HepG2 (cell line): Measurements from ENCODE around the gene PHKG1. TPM values are rescaled to one million over a fixed set of nuclear protein-coding genes. Genes with fewer than 3 reads are reported as not detected.
A peak's percentile ranks its signal among the peaks of the same experiment; 100 is the strongest.

Experiments used
- AGO2 ChIP-seq: fragments of 200-400 bp; formaldehyde crosslinking; optimal IDR thresholded peaks from 2 replicates; pipeline ENCODE3; 2017; ENCODE audit warnings: mild to moderate bottlenecking, low read depth, low read length, moderate library complexity
- ARID3A ChIP-seq: IDR thresholded peaks from 2 replicates; pipeline ENCODE4 v1.6.1; 2012; ENCODE audit warnings: low read depth, low read length, improper control_type of control experiment
- ARID4A ChIP-seq: sonication (generic); formaldehyde crosslinking; IDR thresholded peaks from 2 replicates; pipeline ENCODE4 v1.5.0; 2020; ENCODE audit warnings: mild to moderate bottlenecking, missing genetic modification reagents, borderline replicate concordance
- FOXP1 ChIP-seq, 2 experiments: fragments of 450-650 bp in 1 of 2; IDR thresholded peaks; 2 replicates each; pipeline ENCODE4 v1.6.1; 2017 to 2018; ENCODE audit warnings: antibody characterized with exemption in 1 of 2
- GABPB1 ChIP-seq: IDR thresholded peaks from 2 replicates; pipeline ENCODE4 v1.6.1; 2016; ENCODE audit warnings: mild to moderate bottlenecking, missing genetic modification reagents, moderate library complexity, missing compliant biosample characterization
- HOXA5 ChIP-seq: sonication (generic); formaldehyde crosslinking; IDR thresholded peaks from 2 replicates; pipeline ENCODE4 v1.4.0; 2020; ENCODE audit warnings: missing genetic modification reagents
- MTF2 ChIP-seq: sonication (generic); formaldehyde crosslinking; IDR thresholded peaks from 2 replicates; pipeline ENCODE4 v1.5.0; 2020; ENCODE audit warnings: missing genetic modification reagents, borderline replicate concordance
- PLRG1 ChIP-seq: fragments of 450-650 bp; conservative IDR thresholded peaks from 2 replicates; pipeline ENCODE4 v1.6.1; 2016
- RARG ChIP-seq: sonication (generic); formaldehyde crosslinking; IDR thresholded peaks from 2 replicates; pipeline ENCODE4 v1.4.0; 2020; ENCODE audit warnings: low read depth, mild to moderate bottlenecking, missing genetic modification reagents
- SP140L ChIP-seq: sonication (generic); formaldehyde crosslinking; IDR thresholded peaks from 2 replicates; pipeline ENCODE4 v1.4.0; 2020; ENCODE audit warnings: missing genetic modification reagents, borderline replicate concordance
- TMF1 ChIP-seq: sonication (generic); formaldehyde crosslinking; IDR thresholded peaks from 2 replicates; pipeline ENCODE4 v1.8.1; 2022; ENCODE audit warnings: low read depth, missing genetic modification reagents
- YEATS2 ChIP-seq: sonication (generic); formaldehyde crosslinking; IDR thresholded peaks from 2 replicates; pipeline ENCODE4 v1.4.0; 2020; ENCODE audit warnings: missing genetic modification reagents, borderline replicate concordance
- ZBTB7A ChIP-seq: sonication (generic); formaldehyde crosslinking; IDR thresholded peaks from 2 replicates; pipeline ENCODE4 v1.8.0; 2022; ENCODE audit warnings: mild to moderate bottlenecking, missing genetic modification reagents
- ZFX ChIP-seq: sonication (generic); formaldehyde crosslinking; IDR thresholded peaks from 2 replicates; pipeline ENCODE4 v1.4.0; 2020; ENCODE audit warnings: mild to moderate bottlenecking, low read depth, missing genetic modification reagents, moderate library complexity
- ZHX1 ChIP-seq: sonication (generic); formaldehyde crosslinking; IDR thresholded peaks from 2 replicates; pipeline ENCODE4 v1.8.1; 2022; ENCODE audit warnings: low read depth, mild to moderate bottlenecking, missing genetic modification reagents
- ZNF282 ChIP-seq: fragments of 450-650 bp; IDR thresholded peaks from 2 replicates; pipeline ENCODE4 v1.6.1; 2018; ENCODE audit not compliant: partially characterized antibody
- ZZZ3 ChIP-seq: sonication (generic); formaldehyde crosslinking; IDR thresholded peaks from 2 replicates; pipeline ENCODE4 v1.4.0; 2020; ENCODE audit warnings: missing genetic modification reagents, mild to moderate bottlenecking, borderline replicate concordance
- polyA plus RNA-seq, 8 experiments: library from polyadenylated mRNA; depleted of rRNA in 3 of 8; stranded (reverse) in 7 of 8; unstranded in 1 of 8; fragments of >200 nt; fragmentation: Illumina TruSeq in 4 of 8; extraction: Trizol in 4 of 8; gene quantifications; 2 replicates each; pipeline versions ENCODE4 v1.2.1 to v1.2.3, GENCODE V29; 2011 to 2016; ENCODE audit warnings: low read depth in 4 of 8, missing spikeins in 1 of 8, mixed read lengths in 1 of 8; ENCODE audit not compliant: insufficient read depth in 1 of 8
- total RNA-seq, 5 experiments: library from RNA; depleted of rRNA; stranded (reverse); fragments of >200 nt; fragmentation: Illumina TruSeq; extraction: Trizol; gene quantifications; 2 replicates each; pipeline ENCODE4 v1.2.3, GENCODE V29; 2016; ENCODE audit warnings: low read depth in 1 of 5

Gene PHKG1
- total and polyA plus RNA-seq, 2 of the 13 experiments (the other 11 are each of a cell fraction or from before 2014, with no cell fraction given) = 0.44 to 0.71 TPM

- TF ChIP-seq RARG (CRISPR knock-in tag) (no peak), ZNF282 (no peak), MTF2 (no peak), YEATS2 (CRISPR knock-in tag) (peak; percentile 97), ARID4A (peak; percentile 94), GABPB1 (CRISPR knock-in tag) (peak; percentile 94), PLRG1 (no peak), SP140L (CRISPR knock-in tag) (no peak), FOXP1 (IDR thresholded peaks at IDR 0.05) (no peak), FOXP1 (CRISPR knock-in tag; IDR thresholded peaks at IDR 0.05) (no peak), ZZZ3 (CRISPR knock-in tag) (no peak; the same call in 1 of the 2 replicates), ZFX (CRISPR knock-in tag) (peak; percentile 95), ZBTB7A (CRISPR knock-in tag) (0 out of 2 replicates have a peak, but pooled peaks have one; percentile 60), AGO2 (peak; percentile 84), HOXA5 (CRISPR knock-in tag) (peak; percentile 87; the same call in 1 of the 2 replicates), ARID3A (no peak), ZHX1 (CRISPR knock-in tag) (peak; percentile 23; the same call in 1 of the 2 replicates), TMF1 (peak; percentile 37; the same call in 1 of the 2 replicates)
Measured at GRCh38 chr7:56051339-56052191, 41.2 kb downstream of the PHKG1 start, which contains the start of the genes CCT6A and PSPH (continued).
